HL-60 (cell line): ENCODE measurements around the gene CDH6.

ENCODE experiments used
- DNase-seq, 2 experiments: peaks; one replicate each; pipeline ENCODE4 v3.0.0-alpha.2; 2010 to 2020; ENCODE audit warnings: low read depth in 1 of 2, low spot score in 1 of 2
- H3K27ac ChIP-seq: fragments of 250-450 bp; sonication (Bioruptor Pico); replicated peaks from 2 replicates; pipeline ENCODE4 v1.5.1; 2020; ENCODE audit warnings: mild to moderate bottlenecking, moderate library complexity
- H3K27me3 ChIP-seq: fragments of 250-450 bp; sonication (Bioruptor Pico); 2 replicates; pipeline ENCODE4 v1.5.1; 2021; ENCODE audit warnings: mild to moderate bottlenecking, moderate library complexity; ENCODE audit not compliant: insufficient read depth, poor library complexity, severe bottlenecking
- H3K4me3 ChIP-seq: replicated peaks from 2 replicates; pipeline ENCODE4 v1.5.1; 2011; ENCODE audit warnings: mild to moderate bottlenecking, control low read depth, low read length; ENCODE audit not compliant: insufficient read depth
- CTCF ChIP-seq: IDR thresholded peaks from one replicate; pipeline ENCODE4 v1.5.1; 2011; ENCODE audit warnings: low read length, control low read depth, inconsistent platforms; ENCODE audit not compliant: insufficient read depth
- GABPA ChIP-seq: IDR thresholded peaks from 2 replicates; pipeline ENCODE4 v1.6.1; 2012; ENCODE audit warnings: low read depth
- POLR2AphosphoS5 ChIP-seq: IDR thresholded peaks from 2 replicates; pipeline ENCODE4 v1.6.1; 2012; ENCODE audit warnings: low read depth
- REST ChIP-seq: IDR thresholded peaks from 2 replicates; pipeline ENCODE4 v1.6.1; 2012; ENCODE audit warnings: low read depth; ENCODE audit not compliant: insufficient replicate concordance
- SPI1 ChIP-seq: IDR thresholded peaks from 2 replicates; pipeline ENCODE4 v1.6.1; 2012; ENCODE audit warnings: low read depth, mild to moderate bottlenecking, borderline replicate concordance

The CDH6 gene

GRCh38 chr5:31153521-31153920 is 40.0 kb upstream of the CDH6 start:
- Histone ChIP-seq H3K4me3 (no peak overlapping the region), H3K27ac (no peak overlapping the region), H3K27me3 (peaks cover 2% of the 10 kb centered on the region)
- DNase-seq: no peak
- TF ChIP-seq REST (no peak), CTCF (no peak), SPI1 (no peak), GABPA (no peak), POLR2AphosphoS5 (no peak)

DNA sequence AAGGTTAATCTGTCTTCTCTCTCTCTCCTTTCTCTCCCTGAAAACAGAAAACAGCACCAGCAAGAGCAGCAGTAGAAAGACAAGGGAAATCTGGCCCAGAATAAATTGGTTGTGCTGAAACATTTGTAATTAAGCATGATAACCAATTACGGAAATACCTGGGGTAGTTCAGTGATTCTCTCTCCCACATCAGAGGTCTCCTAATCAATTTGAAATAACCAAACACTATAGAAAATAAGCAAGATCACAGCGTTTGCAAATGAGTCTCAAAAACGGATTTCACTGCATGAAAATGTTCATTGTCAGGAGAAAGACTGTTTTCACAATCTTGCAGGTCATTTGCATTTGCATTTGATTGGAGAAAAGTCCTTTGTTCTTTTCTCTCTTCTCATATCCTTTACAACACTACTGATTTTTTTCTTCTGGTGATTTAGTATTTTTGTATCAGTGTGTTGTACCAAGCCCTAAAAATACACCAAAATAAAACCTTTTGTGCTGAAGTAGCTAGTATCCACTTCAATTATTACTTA is 36.8 kb upstream of the CDH6 start:
- Histone ChIP-seq H3K4me3 (no peak overlapping the region), H3K27me3 (peaks cover 2% of the 10 kb centered on the region), H3K27ac (no peak overlapping the region)
- TF ChIP-seq POLR2AphosphoS5 (no peak), REST (no peak), SPI1 (no peak), GABPA (no peak), CTCF (no peak)
- DNase-seq: no peak

GRCh38 chr5:31157720-31158119 is 35.8 kb upstream of the CDH6 start:
- Histone ChIP-seq H3K27ac (no peak overlapping the region), H3K27me3 (peaks cover 2% of the 10 kb centered on the region), H3K4me3 (no peak overlapping the region)
- TF ChIP-seq POLR2AphosphoS5: no peak
- TF ChIP-seq REST: no peak
- no peak for TF ChIP-seq CTCF
- TF ChIP-seq SPI1: no peak
- TF ChIP-seq GABPA: no peak
- DNase-seq: no peak
